GM03348 (cell line): Measurements from ENCODE around the gene CCDC197.
A peak's percentile ranks its signal among the peaks of the same experiment; 100 is the strongest.

Experiments
- DNase-seq: peaks from one replicate; pipeline ENCODE4 v3.0.0; 2012; ENCODE audit warnings: low spot score

Gene CCDC197

DNA sequence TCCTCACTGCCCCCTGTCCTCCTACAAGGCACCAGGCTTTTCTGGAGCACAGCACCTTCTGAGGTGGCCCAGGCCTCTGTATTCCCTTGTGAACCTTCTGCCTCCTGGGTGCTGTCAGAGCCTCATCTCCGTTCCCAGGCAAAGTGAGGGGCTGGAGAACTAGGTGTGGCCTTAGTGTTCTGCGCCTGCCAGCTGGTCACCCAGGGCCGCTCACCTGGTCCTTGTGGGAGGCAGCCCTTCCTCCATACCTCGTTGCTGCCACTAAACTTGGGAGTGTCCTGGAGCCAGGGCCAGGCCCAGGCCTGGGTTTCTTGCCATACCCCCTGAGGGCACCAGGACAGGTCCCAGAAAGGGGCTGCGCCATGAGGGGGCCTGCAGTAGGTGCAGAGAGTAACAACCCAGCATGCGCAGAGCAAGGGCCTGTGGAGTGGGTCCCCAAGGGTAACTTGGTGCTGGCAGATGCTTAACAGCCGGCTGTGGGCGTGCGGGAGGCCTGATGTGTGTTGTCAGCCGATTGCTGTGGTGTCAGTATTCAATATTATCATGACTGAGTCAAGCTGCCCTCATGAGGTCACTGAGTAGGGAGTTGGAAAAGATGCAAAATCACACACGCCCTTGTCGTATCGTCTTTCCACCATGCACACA is 46.1 kb downstream of the CCDC197 start:
- no peak for DNase-seq

DNA sequence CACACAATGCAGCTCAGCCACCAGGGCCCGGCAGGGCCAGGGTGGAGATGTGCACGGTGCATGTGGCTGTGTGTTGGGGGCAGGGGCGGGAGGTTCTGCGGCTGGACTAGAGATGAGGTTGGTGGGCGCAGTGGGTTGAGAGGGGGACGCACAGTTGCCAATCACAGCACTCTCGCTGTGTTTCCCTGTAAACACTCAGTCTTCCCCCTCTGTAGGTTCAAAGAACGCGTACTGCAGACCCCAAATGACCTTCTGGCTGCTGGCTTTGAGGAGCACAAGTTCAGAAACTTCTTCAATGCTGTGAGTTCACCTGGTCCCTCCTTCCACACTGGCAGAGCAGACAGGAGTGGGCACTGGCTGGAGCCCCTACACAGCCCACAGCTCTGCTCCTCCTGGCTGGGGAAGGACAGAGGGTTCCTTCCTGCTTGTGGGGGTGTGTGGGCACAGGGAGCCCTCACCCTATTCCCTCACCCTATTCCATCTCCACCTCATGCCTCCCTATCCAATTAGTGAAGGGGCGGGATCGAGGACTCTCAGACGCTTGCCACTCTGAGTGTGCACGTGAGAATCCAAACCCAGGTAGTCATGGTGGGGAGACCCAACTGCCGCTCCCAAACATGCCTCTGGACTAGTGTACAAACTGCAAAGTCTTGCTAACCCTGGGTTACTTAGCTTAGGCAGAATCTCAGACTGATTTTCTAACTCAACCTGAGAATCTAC is 46.8 kb downstream of the CCDC197 start:
- DNase-seq, result no peak

DNA sequence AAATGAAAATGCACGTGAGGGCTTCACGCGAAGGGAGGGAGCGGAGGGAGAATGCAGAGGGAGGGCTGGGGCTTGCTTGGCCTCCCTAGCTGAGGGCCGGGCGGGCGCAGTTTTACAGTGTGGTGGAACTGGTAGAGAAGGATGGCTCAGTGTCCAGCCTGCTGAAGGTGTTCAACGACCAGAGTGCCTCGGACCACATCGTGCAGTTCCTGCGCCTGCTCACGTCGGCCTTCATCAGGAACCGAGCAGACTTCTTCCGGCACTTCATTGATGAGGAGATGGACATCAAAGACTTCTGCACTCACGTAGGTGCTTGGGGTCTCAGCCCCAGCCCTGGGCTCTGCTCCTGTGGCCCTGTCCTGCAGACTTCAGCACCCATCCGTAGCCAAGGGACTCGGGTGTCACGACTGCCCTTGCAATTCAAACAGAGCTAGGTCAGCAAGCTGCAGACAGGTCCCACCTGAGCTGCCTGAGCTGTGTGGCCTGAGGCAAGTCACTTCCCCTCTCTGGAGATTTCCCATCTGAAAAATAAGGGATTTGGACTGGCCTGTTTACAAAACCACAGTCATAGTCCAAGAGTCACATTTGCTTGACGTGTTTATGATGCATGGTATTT is 47.5 kb downstream of the CCDC197 start:
- no peak for DNase-seq

DNA sequence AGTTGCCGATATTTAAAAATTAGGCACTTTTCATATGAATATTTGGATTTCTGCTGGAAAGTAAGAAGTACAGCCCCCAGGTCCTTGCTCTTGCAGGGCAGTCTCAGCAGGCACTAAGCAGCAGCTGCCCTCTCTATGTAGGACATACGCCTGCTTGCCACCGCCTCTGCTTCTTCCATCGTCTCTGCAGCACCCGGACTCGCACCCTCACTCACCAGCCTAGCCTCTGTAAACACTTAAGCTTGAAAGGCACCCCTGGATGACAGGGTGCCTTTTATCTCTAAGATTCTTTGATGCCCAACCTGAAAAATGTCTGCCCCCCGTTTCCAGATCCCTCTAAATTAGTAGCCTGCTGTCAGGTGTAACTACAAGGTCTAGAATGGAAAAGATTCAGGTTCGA is 48.0 kb downstream of the CCDC197 start:
- no peak for DNase-seq

DNA sequence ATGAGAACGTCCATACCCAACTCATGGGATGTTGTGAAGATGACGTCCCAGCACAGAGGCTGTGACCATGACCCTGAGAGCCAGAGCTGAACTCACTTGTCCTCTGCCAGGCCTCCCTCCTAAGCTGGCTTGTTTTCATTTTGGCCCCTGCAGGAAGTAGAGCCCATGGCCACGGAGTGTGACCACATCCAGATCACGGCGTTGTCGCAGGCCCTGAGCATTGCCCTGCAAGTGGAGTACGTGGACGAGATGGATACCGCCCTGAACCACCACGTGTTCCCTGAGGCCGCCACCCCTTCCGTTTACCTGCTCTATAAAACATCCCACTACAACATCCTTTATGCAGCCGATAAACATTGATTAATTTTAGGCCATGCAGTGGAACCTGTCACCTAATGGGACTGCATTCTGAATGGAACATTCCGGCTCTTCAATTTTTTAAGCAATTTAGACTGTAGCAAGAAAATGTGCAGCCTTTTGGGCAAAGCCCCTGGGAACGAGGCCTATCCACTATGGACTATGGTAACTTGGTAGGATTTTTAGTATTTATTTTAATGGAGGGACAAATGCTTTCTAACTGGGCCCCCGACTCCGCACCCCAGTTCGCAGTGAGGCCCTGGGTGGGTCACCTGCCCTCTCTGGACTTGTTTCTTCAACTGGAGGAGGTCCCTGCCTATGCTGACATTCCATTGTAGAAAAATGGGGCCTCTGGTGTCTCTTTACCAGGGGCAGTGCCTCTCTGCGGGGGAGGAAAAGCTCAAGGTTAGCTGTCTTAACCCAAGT is 48.7 kb downstream of the CCDC197 start:
- DNase-seq, result no peak

DNA sequence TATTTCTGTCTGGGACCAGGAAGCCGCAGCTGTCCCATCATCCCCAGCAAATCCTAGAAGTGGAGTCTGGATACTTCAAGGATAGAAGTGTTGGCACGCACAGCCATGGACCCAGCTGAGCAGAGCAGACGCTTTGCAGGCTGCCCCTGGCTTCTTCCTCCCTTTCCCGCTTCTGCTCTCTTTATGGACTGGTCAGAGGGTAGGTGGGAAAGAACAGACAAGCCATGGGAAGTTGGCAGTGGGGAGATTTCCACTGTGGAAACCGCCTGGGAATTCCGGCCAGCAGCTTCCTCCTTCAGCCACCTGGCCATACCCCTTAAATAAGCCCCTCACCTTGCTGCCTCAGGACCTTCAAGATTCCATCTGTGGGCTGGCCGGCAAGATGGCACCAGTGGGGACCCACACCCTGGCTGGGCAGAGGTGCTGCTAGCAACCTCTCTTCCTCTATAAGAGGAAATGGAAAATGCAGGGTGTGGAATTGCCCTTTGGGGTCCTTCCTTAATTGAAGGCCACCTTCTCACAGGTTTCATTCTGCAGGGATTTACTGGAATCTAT is 49.7 kb downstream of the CCDC197 start:
- DNase-seq, result no peak

DNA sequence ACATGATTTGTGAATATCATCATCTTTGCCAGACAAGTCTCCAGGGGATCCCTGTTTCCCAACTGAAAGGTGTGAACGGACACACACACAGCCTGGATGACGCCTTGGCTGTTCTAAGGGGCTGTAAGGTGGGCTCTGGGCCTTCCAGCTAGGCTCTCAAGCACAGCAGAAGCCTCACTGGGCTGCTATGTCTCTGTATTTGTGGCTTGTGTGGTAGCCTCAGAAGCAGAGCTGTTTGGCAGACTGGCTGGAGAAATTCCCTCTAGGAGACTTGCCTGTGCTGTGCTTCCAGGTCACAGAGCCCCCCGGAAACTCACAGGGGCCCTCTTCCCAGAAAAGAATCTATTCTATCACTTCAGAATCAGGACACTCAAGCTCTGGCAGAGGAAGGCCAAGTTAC is 50.5 kb downstream of the CCDC197 start:
- no peak for DNase-seq

DNA sequence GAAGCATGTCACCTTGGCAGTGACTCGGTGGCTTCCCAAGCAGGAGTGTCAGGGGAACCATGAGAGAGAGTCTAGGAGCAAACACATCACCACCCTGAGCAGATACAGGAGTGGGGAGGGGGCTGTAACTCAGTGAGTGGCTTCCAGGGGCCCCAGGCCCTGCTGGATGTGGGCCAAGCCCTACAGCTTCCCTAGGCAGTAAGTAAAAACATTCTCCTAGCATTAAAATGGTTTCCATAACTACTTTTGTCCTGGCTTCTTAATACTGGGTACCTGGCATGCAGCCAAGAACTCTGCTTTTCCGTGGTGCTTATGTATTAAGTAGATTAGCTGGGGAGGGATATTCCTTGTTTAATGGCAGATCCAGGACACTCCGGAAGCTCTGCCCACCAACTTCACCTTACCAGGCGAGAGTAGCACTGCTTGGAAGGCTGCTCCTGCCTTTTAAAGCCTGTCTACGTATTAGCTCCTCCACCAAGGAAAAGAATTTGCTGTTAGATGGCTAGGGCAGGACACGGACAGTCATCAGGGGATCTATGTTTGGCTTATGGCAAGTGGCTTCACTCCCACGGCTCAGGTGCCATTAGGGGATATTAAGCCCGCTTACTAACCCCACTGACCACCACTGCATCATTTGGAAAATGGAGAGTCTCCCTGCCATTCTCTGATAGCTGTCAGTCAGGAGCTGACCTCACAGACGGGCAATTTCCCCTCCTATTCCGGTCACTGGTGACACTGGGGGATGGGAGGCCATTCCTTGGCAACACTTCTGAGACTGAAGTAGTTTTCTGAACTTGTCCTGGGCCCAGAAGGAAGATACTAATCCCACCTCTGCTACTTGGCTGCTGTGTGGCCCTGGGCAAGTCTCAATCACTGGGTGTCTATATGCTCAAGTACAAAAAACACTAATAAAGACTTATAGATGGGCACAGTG is 51.9 kb downstream of the CCDC197 start:
- no peak for DNase-seq

DNA sequence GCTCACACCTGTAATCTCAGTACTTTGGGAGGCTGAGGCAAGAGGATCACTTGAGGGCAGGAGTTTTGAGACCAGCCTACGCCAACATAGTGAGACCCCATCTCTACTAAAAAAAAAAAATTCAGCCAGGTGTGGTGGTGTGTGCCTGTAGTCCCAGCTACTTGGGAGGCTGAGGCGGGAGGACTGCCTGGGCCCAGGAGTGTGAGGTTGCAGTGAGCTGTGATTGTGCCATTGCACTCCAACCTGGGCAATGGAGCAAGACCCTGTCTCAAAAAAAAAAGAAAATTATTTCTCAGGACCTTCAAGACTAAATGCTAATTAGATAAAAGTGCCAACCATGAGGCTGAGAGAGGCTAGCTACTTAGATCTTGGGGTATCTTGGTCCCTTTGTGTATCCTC is 52.5 kb downstream of the CCDC197 start:
- no peak for DNase-seq

DNA sequence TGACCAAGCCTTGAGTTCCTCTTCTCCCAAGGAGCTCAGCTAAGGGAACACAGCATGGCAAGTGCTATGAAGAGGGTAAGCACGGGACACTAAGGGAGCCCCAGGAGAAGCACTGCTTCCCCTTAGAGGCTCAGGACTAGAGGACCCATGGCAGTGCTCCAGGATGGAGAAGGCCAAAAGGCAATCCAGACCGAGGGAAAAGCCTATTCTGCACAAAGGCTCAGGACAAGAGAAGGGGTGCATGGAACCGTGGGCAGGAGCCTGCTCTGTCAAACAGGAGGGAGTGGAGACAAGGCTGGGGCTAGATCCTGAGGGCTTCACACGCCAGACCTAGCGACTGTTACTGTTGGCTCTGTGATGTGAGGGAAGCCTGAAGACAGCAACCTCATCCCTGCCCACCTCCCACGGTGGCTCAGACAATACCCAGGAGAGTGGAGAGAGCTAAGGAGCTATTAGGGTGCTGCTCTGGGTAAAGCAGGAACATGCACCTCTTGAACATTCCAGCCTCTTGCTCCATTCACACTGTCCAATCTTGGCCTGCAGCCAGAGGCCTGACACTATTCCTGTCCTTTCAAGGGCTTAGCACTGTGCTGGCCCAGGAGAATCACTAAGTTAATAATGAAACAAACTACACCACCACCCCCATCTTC is 53.3 kb downstream of the CCDC197 start:
- no peak for DNase-seq

DNA sequence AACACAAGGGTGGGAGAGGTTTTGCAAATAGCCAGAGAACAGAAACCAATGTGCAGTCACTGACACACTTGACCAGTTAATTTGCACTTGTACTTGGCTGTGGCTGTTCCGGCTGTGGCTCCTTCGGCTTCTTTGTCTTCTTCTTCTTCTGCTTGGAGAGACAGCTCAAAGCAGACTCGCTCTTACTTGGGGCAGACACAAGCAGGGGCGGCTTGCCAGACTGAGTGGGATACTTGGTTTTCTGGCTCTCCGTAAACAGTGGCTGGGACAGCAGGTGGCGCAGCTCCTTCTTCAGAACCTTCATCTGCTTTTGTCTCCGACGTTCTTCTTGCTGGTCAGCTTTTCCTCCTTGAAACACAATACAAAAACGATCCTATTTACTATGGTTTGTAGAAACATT is 54.0 kb downstream of the CCDC197 start:
- peak; percentile 50 for DNase-seq

DNA sequence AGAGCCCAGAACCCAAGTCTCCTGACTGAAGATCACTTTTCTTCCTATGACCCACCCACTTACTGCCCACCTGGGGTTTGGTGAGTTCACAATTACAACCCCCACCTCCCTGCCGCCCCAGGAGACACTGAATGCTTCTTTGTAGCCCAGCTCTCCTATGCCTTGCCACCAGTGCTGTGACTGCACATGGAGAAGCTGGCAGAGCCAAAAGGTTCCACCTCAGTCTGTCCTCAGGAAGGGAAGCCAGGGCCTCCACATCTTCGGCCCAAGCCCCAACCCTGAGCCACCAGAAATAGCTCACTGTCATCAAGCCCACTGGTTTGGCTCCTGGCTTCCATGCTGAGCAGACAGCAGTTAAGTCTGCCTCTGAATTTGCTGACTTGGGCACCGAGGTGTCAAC is 54.7 kb downstream of the CCDC197 start:
- no peak for DNase-seq

DNA sequence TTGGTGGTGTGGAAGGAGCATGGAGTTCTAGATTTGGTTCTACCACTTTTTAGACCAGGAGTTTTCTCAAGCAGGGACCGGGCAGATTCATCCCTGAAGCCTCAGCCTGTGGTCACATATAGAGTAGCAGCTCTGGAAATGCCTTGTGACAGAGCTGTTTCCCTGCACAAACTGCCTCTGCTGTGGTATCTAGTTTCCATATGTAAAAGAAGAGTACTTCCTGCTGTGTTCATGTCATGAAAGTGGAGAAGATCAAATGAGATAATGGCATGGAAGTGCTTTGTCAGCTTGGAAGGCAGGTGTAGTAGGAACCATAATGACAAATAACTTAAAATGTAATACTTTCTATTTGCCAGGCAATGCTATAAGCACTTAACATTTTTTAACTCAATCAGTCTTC is 55.1 kb downstream of the CCDC197 start:
- no peak for DNase-seq

DNA sequence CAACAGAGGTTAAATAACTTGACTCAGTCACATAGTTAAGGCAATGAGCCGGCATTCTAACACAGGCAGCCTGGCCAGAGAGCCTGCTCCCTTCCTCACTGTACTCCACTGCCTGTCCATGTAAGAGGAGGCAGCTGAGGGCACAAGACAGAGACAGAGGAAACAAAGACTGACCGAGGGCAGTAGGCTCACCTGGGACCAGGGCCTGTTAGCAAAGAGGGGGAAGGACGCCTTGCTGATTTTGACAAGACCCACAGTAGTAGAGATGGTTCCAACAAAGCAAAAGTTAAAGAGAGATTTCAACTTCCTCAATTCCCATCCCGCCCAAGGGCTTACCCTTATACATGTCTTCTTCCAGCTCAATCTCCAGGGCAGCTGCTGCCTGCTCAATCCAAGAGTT is 55.6 kb downstream of the CCDC197 start:
- DNase-seq, result no peak

DNA sequence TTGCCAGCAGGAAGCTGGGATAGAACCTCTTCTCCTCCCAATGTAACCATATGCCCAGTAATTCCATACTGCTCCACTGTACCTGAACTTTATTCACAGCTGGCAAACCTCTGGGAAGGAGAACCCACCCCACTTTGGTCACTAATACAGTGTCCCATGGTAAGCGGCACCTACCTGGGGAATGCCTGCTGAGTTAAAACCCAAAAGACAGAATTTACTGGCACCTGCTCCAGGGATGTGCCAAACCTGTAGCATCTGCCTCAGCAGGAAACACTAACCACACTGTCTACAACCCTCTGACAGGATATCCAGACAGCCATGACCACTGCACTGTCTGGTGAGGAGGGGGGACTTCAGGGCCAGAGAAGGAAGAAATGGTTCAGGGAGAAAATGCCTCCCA is 57.3 kb downstream of the CCDC197 start:
- no peak for DNase-seq

DNA sequence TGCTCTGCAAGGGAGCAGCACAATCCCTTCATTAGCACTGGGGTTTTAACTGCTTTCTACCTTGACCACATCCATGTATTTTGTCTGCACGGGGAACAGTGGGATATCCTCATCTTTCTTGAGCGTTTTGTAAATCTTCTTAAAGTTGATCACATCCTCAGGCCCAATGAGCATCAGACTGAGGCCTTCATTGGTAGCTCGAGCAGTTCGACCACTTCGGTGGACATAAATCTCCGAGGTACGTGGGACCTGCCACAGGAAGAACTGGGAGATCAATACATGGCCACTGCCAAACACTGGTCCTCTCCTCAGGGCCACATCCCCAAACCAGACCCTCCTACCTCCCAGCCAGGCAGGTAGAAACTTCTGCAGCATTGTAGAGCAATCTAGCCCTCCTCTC is 57.8 kb downstream of the CCDC197 start:
- no peak for DNase-seq

DNA sequence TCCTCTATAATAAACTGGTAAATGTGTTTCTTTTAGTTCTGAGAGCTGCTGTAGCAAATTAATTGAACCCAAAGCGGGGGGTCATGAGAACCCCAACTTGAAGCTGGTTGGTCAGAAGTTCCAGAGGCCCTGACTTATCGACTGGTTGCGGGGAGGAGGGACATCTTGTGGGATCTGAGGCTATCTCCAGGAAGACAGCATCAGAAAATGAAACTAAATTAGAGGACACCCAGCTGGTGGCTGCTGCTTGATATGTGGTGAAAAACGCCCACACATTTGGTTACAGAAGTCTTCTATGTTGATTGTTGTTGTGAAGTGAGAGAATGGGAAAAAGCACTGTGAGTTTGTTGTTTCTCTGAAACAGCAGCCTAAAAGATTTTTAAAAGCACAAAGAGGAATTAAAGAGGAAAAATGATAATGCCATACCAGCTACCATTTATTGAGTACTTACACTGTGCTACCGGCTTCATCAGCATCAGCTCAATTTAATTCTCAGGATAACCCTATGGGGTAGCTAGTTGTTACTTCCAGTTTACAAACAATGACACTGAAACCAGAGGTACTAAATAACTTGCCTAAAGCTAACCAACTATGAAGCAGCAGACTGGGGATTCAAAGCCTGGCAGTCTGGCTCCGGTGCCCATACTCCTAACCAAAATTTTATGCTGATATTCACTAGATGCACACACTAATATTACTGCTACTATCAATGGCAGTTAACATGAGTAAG is 59.6 kb downstream of the CCDC197 start:
- no peak for DNase-seq

DNA sequence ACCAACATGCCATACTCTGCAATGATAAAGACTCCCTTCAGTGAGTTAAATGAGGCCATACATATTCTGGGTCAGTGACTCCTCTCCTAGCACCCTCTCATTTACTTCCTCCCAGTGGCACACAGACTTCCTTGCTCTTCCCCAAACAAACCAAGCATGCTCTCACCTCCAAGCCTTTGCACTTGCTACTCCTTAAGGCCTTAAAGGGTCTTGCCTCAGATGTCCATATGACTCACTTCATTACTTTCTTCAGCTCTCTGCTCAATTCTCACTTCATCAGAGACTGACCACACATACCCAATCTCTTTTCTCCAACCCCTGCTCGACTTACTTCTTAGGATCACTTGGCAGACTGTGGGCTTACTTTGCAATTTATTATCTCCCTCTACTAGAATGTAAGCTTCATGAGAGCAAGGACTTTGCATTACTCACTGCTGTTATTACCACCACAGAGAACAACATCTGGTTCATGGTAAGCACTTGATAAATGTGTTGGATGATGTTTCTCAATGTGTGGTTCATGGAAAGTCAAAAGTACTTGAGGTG is 61.1 kb downstream of the CCDC197 start:
- no peak for DNase-seq
